KMS-11 (cell line): Measurements from ENCODE around the gene IQCM.

ENCODE experiments used
- H2AFZ ChIP-seq: fragments of 200-600 bp; sonication (generic); 2 replicates; pipeline ENCODE4 v1.6.1; 2016; ENCODE audit warnings: antibody characterized with exemption, mixed run types, low read depth
- H3K27ac ChIP-seq: fragments of 200-600 bp; sonication (generic); 2 replicates; pipeline ENCODE4 v1.6.1; 2016; ENCODE audit warnings: mild to moderate bottlenecking, mixed run types
- H3K27me3 ChIP-seq: fragments of 200-600 bp; sonication (generic); 2 replicates; pipeline ENCODE4 v1.6.1; 2017; ENCODE audit warnings: mild to moderate bottlenecking, low read depth, mixed run types, moderate library complexity; ENCODE audit not compliant: insufficient read depth
- H3K36me3 ChIP-seq: fragments of 200-600 bp; sonication (generic); 2 replicates; pipeline ENCODE4 v1.6.1; 2017; ENCODE audit warnings: mild to moderate bottlenecking, mixed run types; ENCODE audit not compliant: insufficient read depth
- H3K4me1 ChIP-seq: fragments of 200-600 bp; sonication (generic); 2 replicates; pipeline ENCODE4 v1.6.1; 2016; ENCODE audit warnings: mild to moderate bottlenecking, low read depth, mixed run types; ENCODE audit not compliant: poor library complexity, severe bottlenecking
- H3K4me2 ChIP-seq: fragments of 200-600 bp; sonication (generic); 2 replicates; pipeline ENCODE4 v1.7.0; 2016; ENCODE audit warnings: mild to moderate bottlenecking, mixed run types
- H3K4me3 ChIP-seq: fragments of 200-600 bp; sonication (generic); IDR thresholded peaks from 2 replicates; pipeline ENCODE4 v1.6.1; 2017; ENCODE audit warnings: low read depth, low read length, mixed read lengths; ENCODE audit not compliant: insufficient read depth
- H3K79me2 ChIP-seq: fragments of 200-600 bp; sonication (generic); 2 replicates; pipeline ENCODE4 v1.6.1; 2016; ENCODE audit warnings: low read depth, mixed run types; ENCODE audit not compliant: insufficient read depth
- H3K9ac ChIP-seq: fragments of 200-600 bp; sonication (generic); 2 replicates; pipeline ENCODE4 v1.6.1; 2016; ENCODE audit warnings: mild to moderate bottlenecking, mixed run types
- H4K20me1 ChIP-seq: fragments of 200-600 bp; sonication (generic); 2 replicates; pipeline ENCODE4 v1.6.1; 2016; ENCODE audit warnings: mild to moderate bottlenecking, mixed run types; ENCODE audit not compliant: insufficient read depth
- TF ChIP-seq, protein P1 (sequence below): fragments of 200-600 bp; sonication (generic); conservative IDR thresholded peaks from 2 replicates; pipeline ENCODE4 v1.6.1; 2017; ENCODE audit warnings: low read depth, mild to moderate bottlenecking, antibody characterized with exemption, low read length, moderate library complexity, mixed read lengths

The IQCM gene

DNA sequence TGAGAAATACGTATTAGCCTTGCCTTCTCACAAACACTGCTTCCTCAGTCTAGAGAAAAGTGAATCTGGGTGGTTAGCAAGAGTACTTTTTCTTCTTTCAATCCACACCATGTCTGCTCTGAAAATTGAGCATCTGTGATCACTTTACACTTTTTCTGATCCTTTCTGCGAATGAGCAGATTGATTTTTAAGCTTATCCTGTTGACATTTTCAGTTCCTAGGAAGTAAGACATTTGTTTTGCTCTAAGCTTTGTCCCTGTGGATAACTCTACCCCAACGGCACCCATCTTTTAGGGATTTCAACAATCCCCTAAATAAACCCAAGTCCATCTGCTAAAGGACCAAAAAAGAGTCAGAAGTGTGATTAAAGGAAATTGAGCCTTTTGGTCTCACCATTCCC, 487.5 kb downstream of the IQCM start:
- Histone ChIP-seq H3K9ac (no peak overlapping the region), H3K36me3 (no peaks in the 10 kb centered on the region), H3K79me2 (no peaks in the 10 kb centered on the region), H2AFZ (no peak overlapping the region), H3K4me2 (no peak overlapping the region), H3K4me3 (no peak overlapping the region), H3K4me1 (no peaks in the 10 kb centered on the region), H4K20me1 (no peaks in the 10 kb centered on the region), H3K27me3 (no peaks in the 10 kb centered on the region), H3K27ac (no peak overlapping the region)
- TF ChIP-seq, protein P1, sequence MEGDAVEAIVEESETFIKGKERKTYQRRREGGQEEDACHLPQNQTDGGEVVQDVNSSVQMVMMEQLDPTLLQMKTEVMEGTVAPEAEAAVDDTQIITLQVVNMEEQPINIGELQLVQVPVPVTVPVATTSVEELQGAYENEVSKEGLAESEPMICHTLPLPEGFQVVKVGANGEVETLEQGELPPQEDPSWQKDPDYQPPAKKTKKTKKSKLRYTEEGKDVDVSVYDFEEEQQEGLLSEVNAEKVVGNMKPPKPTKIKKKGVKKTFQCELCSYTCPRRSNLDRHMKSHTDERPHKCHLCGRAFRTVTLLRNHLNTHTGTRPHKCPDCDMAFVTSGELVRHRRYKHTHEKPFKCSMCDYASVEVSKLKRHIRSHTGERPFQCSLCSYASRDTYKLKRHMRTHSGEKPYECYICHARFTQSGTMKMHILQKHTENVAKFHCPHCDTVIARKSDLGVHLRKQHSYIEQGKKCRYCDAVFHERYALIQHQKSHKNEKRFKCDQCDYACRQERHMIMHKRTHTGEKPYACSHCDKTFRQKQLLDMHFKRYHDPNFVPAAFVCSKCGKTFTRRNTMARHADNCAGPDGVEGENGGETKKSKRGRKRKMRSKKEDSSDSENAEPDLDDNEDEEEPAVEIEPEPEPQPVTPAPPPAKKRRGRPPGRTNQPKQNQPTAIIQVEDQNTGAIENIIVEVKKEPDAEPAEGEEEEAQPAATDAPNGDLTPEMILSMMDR, result no peak

DNA sequence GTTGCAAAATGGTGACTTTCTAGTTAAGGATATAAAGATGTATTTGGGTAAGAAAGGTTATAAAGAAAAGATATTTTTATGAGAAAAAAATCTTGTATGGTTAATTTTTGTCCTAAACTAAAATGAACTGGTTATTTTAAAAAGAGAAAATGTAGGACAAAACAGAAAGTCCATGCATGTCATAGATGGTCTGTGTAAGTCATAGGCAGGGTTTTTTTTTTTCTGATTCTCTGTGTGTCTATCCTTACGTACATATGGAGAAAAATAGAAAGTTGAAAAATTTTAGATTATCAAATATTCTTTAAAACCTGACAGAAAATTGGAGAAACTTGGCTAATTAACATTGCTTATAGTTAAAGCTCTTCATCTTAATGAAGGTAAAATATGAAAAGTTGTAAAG, 493.4 kb downstream of the IQCM start:
- Histone ChIP-seq H4K20me1 (no peaks in the 10 kb centered on the region), H3K27me3 (no peaks in the 10 kb centered on the region), H3K27ac (no peak overlapping the region), H3K36me3 (no peaks in the 10 kb centered on the region), H2AFZ (no peak overlapping the region), H3K4me3 (no peak overlapping the region), H3K79me2 (no peaks in the 10 kb centered on the region), H3K4me1 (peaks cover 8% of the 10 kb centered on the region), H3K4me2 (no peak overlapping the region), H3K9ac (no peak overlapping the region)
- TF ChIP-seq, protein P1, result no peak

DNA sequence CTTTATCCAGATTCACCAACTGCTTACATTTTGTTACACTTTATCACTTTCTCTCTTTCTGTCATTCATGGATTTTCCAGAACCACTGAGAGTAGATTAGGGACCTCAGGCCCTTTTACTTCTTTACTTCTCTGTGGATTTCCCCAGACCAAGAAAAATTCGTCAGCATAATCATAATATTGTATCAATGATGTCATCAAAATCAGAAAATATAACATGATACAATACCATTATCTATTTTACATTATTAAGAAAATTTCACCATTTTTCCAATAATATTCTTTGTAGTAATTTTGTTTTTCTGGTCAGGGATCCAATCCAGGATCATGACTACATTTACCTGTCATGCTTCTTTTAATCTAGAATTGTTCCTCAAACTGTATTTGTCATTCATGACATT, 494.2 kb downstream of the IQCM start:
- Histone ChIP-seq H3K4me1 (peaks cover 8% of the 10 kb centered on the region), H3K9ac (no peak overlapping the region), H4K20me1 (no peaks in the 10 kb centered on the region), H2AFZ (no peak overlapping the region), H3K36me3 (no peaks in the 10 kb centered on the region), H3K4me3 (no peak overlapping the region), H3K27me3 (no peaks in the 10 kb centered on the region), H3K27ac (no peak overlapping the region), H3K4me2 (no peak overlapping the region), H3K79me2 (no peaks in the 10 kb centered on the region)
- TF ChIP-seq, protein P1, result no peak

DNA sequence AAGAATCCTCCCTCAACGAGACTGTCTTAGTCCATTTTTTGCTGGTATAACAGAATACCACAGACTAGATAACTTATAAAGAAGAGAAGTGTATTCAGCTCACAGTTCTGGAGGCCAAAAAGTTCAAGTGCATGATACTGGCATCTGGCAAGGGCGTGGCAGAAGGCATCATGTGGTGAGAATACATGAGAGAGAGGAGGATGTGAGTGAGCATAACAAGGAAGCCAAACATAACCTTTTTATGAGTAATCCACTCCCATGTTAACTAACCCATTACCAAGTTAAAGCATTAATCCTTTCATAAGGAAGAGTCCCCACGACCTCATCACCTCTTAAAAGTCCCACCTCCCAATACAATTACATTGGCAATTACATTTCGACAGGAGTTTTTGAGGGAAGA, 504.6 kb downstream of the IQCM start:
- Histone ChIP-seq H3K4me2 (no peak overlapping the region), H4K20me1 (no peaks in the 10 kb centered on the region), H2AFZ (no peak overlapping the region), H3K4me1 (no peaks in the 10 kb centered on the region), H3K9ac (no peak overlapping the region), H3K4me3 (no peak overlapping the region), H3K79me2 (no peaks in the 10 kb centered on the region), H3K27me3 (no peaks in the 10 kb centered on the region), H3K36me3 (no peaks in the 10 kb centered on the region), H3K27ac (no peak overlapping the region)
- TF ChIP-seq, protein P1, result no peak
